H9 (cell line): ENCODE results near the gene RPP40. TPM values are rescaled to one million over a fixed set of nuclear protein-coding genes. Genes with fewer than 3 reads are reported as not detected.

ENCODE experiments used
- DNase-seq: peaks from one replicate; pipeline ENCODE4 v3.0.0-alpha.2; 2017
- H2AFZ ChIP-seq: one replicate; pipeline ENCODE4 v1.6.1; 2013; ENCODE audit warnings: mild to moderate bottlenecking, low read length, control low read depth, moderate library complexity
- H2AK5ac ChIP-seq: 2 replicates; pipeline ENCODE4 v1.6.1; 2013; ENCODE audit warnings: low read length, control low read depth, mixed read lengths; ENCODE audit not compliant: insufficient read length
- H2BK120ac ChIP-seq: one replicate; pipeline ENCODE4 v1.6.1; 2013; ENCODE audit warnings: low read depth, mild to moderate bottlenecking, low read length, control low read depth, inconsistent platforms; ENCODE audit not compliant: poor library complexity, severe bottlenecking
- H2BK12ac ChIP-seq: 2 replicates; pipeline ENCODE4 v1.6.1; 2013; ENCODE audit warnings: low read length, control low read depth, mixed read lengths, low read depth; ENCODE audit not compliant: insufficient read length
- H2BK15ac ChIP-seq: 2 replicates; pipeline ENCODE4 v1.6.1; 2013; ENCODE audit warnings: low read depth, low read length, control low read depth
- H2BK20ac ChIP-seq: one replicate; pipeline ENCODE4 v1.6.1; 2013; ENCODE audit warnings: low read depth, mild to moderate bottlenecking, low read length, control low read depth, inconsistent platforms; ENCODE audit not compliant: poor library complexity, severe bottlenecking
- H2BK5ac ChIP-seq: 2 replicates; pipeline ENCODE4 v1.6.1; 2013; ENCODE audit warnings: low read length, control low read depth, mixed read lengths; ENCODE audit not compliant: insufficient read length
- H3K14ac ChIP-seq: 2 replicates; pipeline ENCODE4 v1.6.1; 2013; ENCODE audit warnings: low read length, control low read depth; ENCODE audit not compliant: insufficient read depth
- H3K18ac ChIP-seq: 2 replicates; pipeline ENCODE4 v1.6.1; 2013; ENCODE audit warnings: low read depth, mild to moderate bottlenecking, mixed read lengths, low read length, control low read depth; ENCODE audit not compliant: insufficient read length
- H3K23ac ChIP-seq: 2 replicates; pipeline ENCODE4 v1.6.1; 2013; ENCODE audit warnings: low read length, control low read depth, mixed read lengths, low read depth; ENCODE audit not compliant: insufficient read length
- H3K23me2 ChIP-seq: 2 replicates; pipeline ENCODE4 v1.6.1; 2013; ENCODE audit warnings: low read depth, mild to moderate bottlenecking, mixed read lengths, low read length, control low read depth; ENCODE audit not compliant: insufficient read length, poor library complexity, severe bottlenecking
- H3K27ac ChIP-seq: 2 replicates; pipeline ENCODE4 v1.5.1; 2013; ENCODE audit warnings: low read length, control low read depth, mixed read lengths, low read depth; ENCODE audit not compliant: insufficient read length
- H3K27me3 ChIP-seq: 2 replicates; pipeline ENCODE4 v1.6.1; 2013; ENCODE audit warnings: low read length, control low read depth, inconsistent platforms; ENCODE audit not compliant: insufficient read depth
- H3K4ac ChIP-seq: 2 replicates; pipeline ENCODE4 v1.6.1; 2013; ENCODE audit warnings: low read depth, mild to moderate bottlenecking, control low read depth, inconsistent platforms, low read length, moderate library complexity
- H3K4me1 ChIP-seq: 2 replicates; pipeline ENCODE4 v1.6.1; 2013; ENCODE audit warnings: low read length, control low read depth, inconsistent platforms; ENCODE audit not compliant: insufficient read depth
- H3K4me2 ChIP-seq: 2 replicates; pipeline ENCODE4 v1.6.1; 2013; ENCODE audit warnings: low read length, control low read depth, mixed read lengths; ENCODE audit not compliant: insufficient read length, insufficient read depth
- H3K56ac ChIP-seq: 2 replicates; pipeline ENCODE4 v1.6.1; 2013; ENCODE audit warnings: low read depth, mild to moderate bottlenecking, mixed read lengths, low read length, control low read depth; ENCODE audit not compliant: insufficient read length
- H3K79me1 ChIP-seq: 2 replicates; pipeline ENCODE4 v1.6.1; 2013; ENCODE audit warnings: low read depth, mild to moderate bottlenecking, moderate library complexity, low read length, control low read depth, inconsistent platforms; ENCODE audit not compliant: insufficient read depth, poor library complexity, severe bottlenecking
- H3K79me2 ChIP-seq: 2 replicates; pipeline ENCODE4 v1.6.1; 2013; ENCODE audit warnings: low read length, control low read depth, inconsistent platforms; ENCODE audit not compliant: insufficient read depth
- H3K9ac ChIP-seq: 2 replicates; pipeline ENCODE4 v1.6.1; 2013; ENCODE audit warnings: low read length, control low read depth, mixed read lengths; ENCODE audit not compliant: insufficient read length; ENCODE audit errors: extremely low read depth
- H3K9me3 ChIP-seq: one replicate; pipeline ENCODE4 v1.6.1; 2013; ENCODE audit warnings: low read depth, low read length, inconsistent platforms; ENCODE audit not compliant: control insufficient read depth
- H3T11ph ChIP-seq: one replicate; pipeline ENCODE4 v1.6.1; 2013; ENCODE audit warnings: mild to moderate bottlenecking, low read length, control low read depth, inconsistent platforms
- H4K20me1 ChIP-seq: one replicate; pipeline ENCODE4 v1.6.1; 2013; ENCODE audit not compliant: control insufficient read depth, insufficient read length, insufficient read depth
- H4K5ac ChIP-seq: 2 replicates; pipeline ENCODE4 v1.6.1; 2013; ENCODE audit warnings: low read depth, mild to moderate bottlenecking, mixed read lengths, low read length, control low read depth; ENCODE audit not compliant: insufficient read length
- H4K8ac ChIP-seq: replicated peaks from 2 replicates; pipeline ENCODE4 v1.6.1; 2013; ENCODE audit warnings: low read length, control low read depth, mixed read lengths, low read depth; ENCODE audit not compliant: insufficient read length
- H4K91ac ChIP-seq: 2 replicates; pipeline ENCODE4 v1.6.1; 2013; ENCODE audit warnings: low read depth, mild to moderate bottlenecking, moderate library complexity, mixed read lengths, low read length, control low read depth; ENCODE audit not compliant: insufficient read length
- H3K27ac Mint-ChIP-seq, 3 experiments: 2 replicates in 2 of 3; 3 replicates in 1 of 3; pipeline ENCODE4 v1.8.0; 2020 to 2021; ENCODE audit warnings: mixed read lengths in 3 of 3, mild to moderate bottlenecking in 1 of 3, moderate library complexity in 1 of 3
- H3K27me3 Mint-ChIP-seq: 2 replicates; pipeline ENCODE4 v1.8.0; 2021; ENCODE audit warnings: low read depth, mild to moderate bottlenecking, moderate library complexity, mixed read lengths
- H3K36me3 Mint-ChIP-seq, 3 experiments: 2 replicates in 2 of 3; 3 replicates in 1 of 3; pipeline ENCODE4 v1.8.0; 2020 to 2021; ENCODE audit warnings: low read depth in 3 of 3, mixed read lengths in 3 of 3; ENCODE audit not compliant: insufficient read depth in 1 of 3
- H3K4me1 Mint-ChIP-seq, 2 experiments: 2 replicates each; pipeline ENCODE4 v1.8.0; 2020; ENCODE audit warnings: mixed read lengths in 2 of 2
- H3K4me3 Mint-ChIP-seq, 2 experiments: 2 replicates in 1 of 2; 3 replicates in 1 of 2; pipeline ENCODE4 v1.8.0; 2020 to 2021; ENCODE audit warnings: mild to moderate bottlenecking in 2 of 2, mixed read lengths in 2 of 2, moderate library complexity in 1 of 2
- H3K9me3 Mint-ChIP-seq, 2 experiments: 2 replicates in 1 of 2; 3 replicates in 1 of 2; pipeline ENCODE4 v1.8.0; 2020; ENCODE audit warnings: mild to moderate bottlenecking in 2 of 2, mixed read lengths in 2 of 2, moderate library complexity in 1 of 2
- WGBS: extraction: QIAGEN DNeasy Blood & Tissue Kit; methylation state at CpG from one replicate; pipeline ENCODE4 v1.1.7; 2013; ENCODE audit warnings: missing lambda C conversion rate, low lambda C conversion rate, mixed read lengths; ENCODE audit not compliant: insufficient read length; ENCODE audit errors: extremely low coverage; 5-methylcytosine and 5-hydroxymethylcytosine counted together
- total RNA-seq: library from RNA; stranded (reverse); gene quantifications from 2 replicates; pipeline ENCODE4 v1.2.1, GENCODE V29; 2021
- TF ChIP-seq, protein P1 (sequence below): fragments of 200-600 bp; sonication (generic); conservative IDR thresholded peaks from 3 replicates; pipeline ENCODE4 v1.8.0; 2021; ENCODE audit warnings: antibody characterized with exemption, mild to moderate bottlenecking

The RPP40 gene
- total RNA-seq, 1 experiment from 2014 or later, result 17.8 TPM

DNA sequence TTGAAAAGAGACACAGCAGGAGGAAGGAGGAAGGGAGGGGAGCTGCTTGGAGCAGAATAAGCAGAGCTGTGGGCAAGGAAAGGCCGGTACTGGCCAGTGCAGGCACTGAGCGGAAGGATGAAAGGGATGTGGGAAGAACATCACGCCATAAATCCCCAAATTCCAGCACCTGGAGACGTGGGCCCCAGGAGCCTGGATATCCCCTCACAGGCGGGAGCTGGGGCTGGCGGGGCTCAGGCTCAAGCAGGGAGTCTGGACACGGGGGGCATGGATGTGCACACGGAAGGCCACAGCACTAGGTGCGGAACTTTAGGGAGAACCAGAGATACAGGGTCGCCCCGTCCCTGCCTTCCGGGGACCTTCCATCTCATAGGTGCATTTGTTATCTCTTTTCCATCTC is 7.5 kb upstream of the RPP40 start:
- H3K79me2 ChIP-seq, result no peaks in the 10 kb centered on the region
- WGBS, result no CpG with 5 or more reads among the region's 12 CpGs
- TF ChIP-seq, protein P1, sequence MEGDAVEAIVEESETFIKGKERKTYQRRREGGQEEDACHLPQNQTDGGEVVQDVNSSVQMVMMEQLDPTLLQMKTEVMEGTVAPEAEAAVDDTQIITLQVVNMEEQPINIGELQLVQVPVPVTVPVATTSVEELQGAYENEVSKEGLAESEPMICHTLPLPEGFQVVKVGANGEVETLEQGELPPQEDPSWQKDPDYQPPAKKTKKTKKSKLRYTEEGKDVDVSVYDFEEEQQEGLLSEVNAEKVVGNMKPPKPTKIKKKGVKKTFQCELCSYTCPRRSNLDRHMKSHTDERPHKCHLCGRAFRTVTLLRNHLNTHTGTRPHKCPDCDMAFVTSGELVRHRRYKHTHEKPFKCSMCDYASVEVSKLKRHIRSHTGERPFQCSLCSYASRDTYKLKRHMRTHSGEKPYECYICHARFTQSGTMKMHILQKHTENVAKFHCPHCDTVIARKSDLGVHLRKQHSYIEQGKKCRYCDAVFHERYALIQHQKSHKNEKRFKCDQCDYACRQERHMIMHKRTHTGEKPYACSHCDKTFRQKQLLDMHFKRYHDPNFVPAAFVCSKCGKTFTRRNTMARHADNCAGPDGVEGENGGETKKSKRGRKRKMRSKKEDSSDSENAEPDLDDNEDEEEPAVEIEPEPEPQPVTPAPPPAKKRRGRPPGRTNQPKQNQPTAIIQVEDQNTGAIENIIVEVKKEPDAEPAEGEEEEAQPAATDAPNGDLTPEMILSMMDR, result no peak
- no peak overlapping the region for H2BK12ac ChIP-seq
- peaks cover 3 to 8% of the 10 kb centered on the region in 2 experiments; a peak in 3 of 5 replicates for H3K9me3 Mint-ChIP-seq
- H3K27me3 ChIP-seq, result no peaks in the 10 kb centered on the region
- H4K5ac ChIP-seq, result no peak overlapping the region
- no peak overlapping the region for H3T11ph ChIP-seq
- no peak overlapping the region for H3K4ac ChIP-seq
- no peak overlapping the region for H2BK5ac ChIP-seq
- H2AFZ ChIP-seq, result no peak overlapping the region
- peaks cover 0 to 4% (median 2%) of the 10 kb centered on the region in 3 experiments; a peak in 1 of 7 replicates for H3K36me3 Mint-ChIP-seq
- H2AK5ac ChIP-seq, result no peak overlapping the region
- H4K8ac ChIP-seq, result no peak overlapping the region
- no peak overlapping the region for H3K18ac ChIP-seq
- H3K79me1 ChIP-seq, result no peaks in the 10 kb centered on the region
- H3K27ac ChIP-seq, result no peak overlapping the region
- H2BK20ac ChIP-seq, result no peak overlapping the region
- H3K14ac ChIP-seq, result no peak overlapping the region; the same call in 1 of the 2 replicates
- H3K9me3 ChIP-seq, result no peaks in the 10 kb centered on the region
- no peak for DNase-seq
- no peak overlapping the region for H4K91ac ChIP-seq
- no peak overlapping the region; a peak in 1 of 7 replicates for H3K27ac Mint-ChIP-seq
- H3K23ac ChIP-seq, result no peak overlapping the region
- H3K4me1 ChIP-seq, result no peaks in the 10 kb centered on the region
- no peak overlapping the region for H3K4me3 Mint-ChIP-seq
- no peak overlapping the region for H2BK120ac ChIP-seq
- H2BK15ac ChIP-seq, result no peak overlapping the region
- no peak overlapping the region for H3K4me2 ChIP-seq
- H3K27me3 Mint-ChIP-seq, result peaks cover 2% of the 10 kb centered on the region
- H3K23me2 ChIP-seq, result no peaks in the 10 kb centered on the region
- H4K20me1 ChIP-seq, result no peaks in the 10 kb centered on the region
- H3K4me1 Mint-ChIP-seq, result peaks cover 4% of the 10 kb centered on the region in 2 experiments
- H3K56ac ChIP-seq, result no peak overlapping the region
- no peak overlapping the region for H3K9ac ChIP-seq
